SK-N-SH (cell line): ENCODE results near the gene CLPSL2. TPM values are rescaled to one million over a fixed set of nuclear protein-coding genes. Genes with fewer than 3 reads are reported as not detected.

Experiments used
- CTCF ChIA-PET: fragments of 300-600, 350-600 bp; formaldehyde crosslinking; extraction: SDS; loops from one replicate; lab custom pipeline; 2021; lab: Yijun Ruan, JAX
- POLR2A ChIA-PET: fragments of 350-600 bp; sonication (Branson Sonifier 250); formaldehyde crosslinking; extraction: SDS; loops from one replicate; lab custom pipeline; 2020; ENCODE audit warnings: antibody characterized with exemption, inconsistent platforms; lab: Yijun Ruan, JAX
- DNase-seq: peaks from one replicate; pipeline ENCODE4 v3.0.0; 2012
- H2AFZ ChIP-seq: fragments of 200-600 bp; sonication (generic); 2 replicates; pipeline ENCODE4 v1.8.1; 2016; ENCODE audit warnings: antibody characterized with exemption, mild to moderate bottlenecking, low read depth
- H3F3A ChIP-seq: fragments of 200-600 bp; sonication (generic); replicated peaks from 2 replicates; pipeline ENCODE3; 2016; ENCODE audit warnings: antibody characterized with exemption, mild to moderate bottlenecking; ENCODE audit not compliant: insufficient read depth
- H3K27ac ChIP-seq, 2 experiments: fragments of 200-500 bp in 1 of 2; fragments of 200-600 bp in 1 of 2; sonication (Bioruptor generic) in 1 of 2; sonication (generic), shearing (Covaris generic) in 1 of 2; 2 replicates each; pipeline versions ENCODE4 v1.5.1 to v1.6.1; 2014 to 2016; ENCODE audit warnings: low read depth in 2 of 2, inconsistent platforms in 1 of 2, low read length in 1 of 2, mild to moderate bottlenecking in 1 of 2, mixed read lengths in 1 of 2
- H3K27me3 ChIP-seq: fragments of 200-600 bp; sonication (generic), shearing (Covaris generic); 2 replicates; pipeline ENCODE4 v1.6.1; 2016; ENCODE audit warnings: mixed run types; ENCODE audit not compliant: insufficient read depth
- H3K36me3 ChIP-seq, 2 experiments: fragments of 200-500 bp in 1 of 2; fragments of 200-600 bp in 1 of 2; sonication (Bioruptor generic) in 1 of 2; sonication (generic) in 1 of 2; replicated peaks in 1 of 2; 2 replicates each; pipeline versions ENCODE3 to v1.5.1; 2014 to 2016; ENCODE audit warnings: low read length in 1 of 2, mild to moderate bottlenecking in 1 of 2; ENCODE audit not compliant: insufficient read depth in 2 of 2, control insufficient read depth in 1 of 2
- H3K4me1 ChIP-seq, 2 experiments: fragments of 200-500 bp in 1 of 2; fragments of 200-600 bp in 1 of 2; sonication (Bioruptor generic) in 1 of 2; sonication (generic), shearing (Covaris generic) in 1 of 2; 2 replicates each; pipeline versions ENCODE4 v1.5.1 to v1.6.1; 2014 to 2016; ENCODE audit warnings: low read depth in 1 of 2, low read length in 1 of 2, mixed run types in 1 of 2; ENCODE audit not compliant: insufficient read depth in 2 of 2, control insufficient read depth in 1 of 2
- H3K4me2 ChIP-seq: fragments of 200-600 bp; sonication (generic), shearing (Covaris generic); 2 replicates; pipeline ENCODE4 v1.6.1; 2017; ENCODE audit warnings: mixed run types
- H3K4me3 ChIP-seq, 2 experiments: fragments of 200-500 bp in 1 of 2; fragments of 200-600 bp in 1 of 2; sonication (Bioruptor generic) in 1 of 2; sonication (generic), shearing (Covaris generic) in 1 of 2; 2 replicates each; pipeline versions ENCODE4 v1.5.1 to v1.8.1; 2014 to 2016; ENCODE audit warnings: low read depth in 2 of 2, inconsistent platforms in 1 of 2, low read length in 1 of 2, mild to moderate bottlenecking in 1 of 2, mixed read lengths in 1 of 2, moderate library complexity in 1 of 2
- H3K79me2 ChIP-seq: fragments of 200-600 bp; sonication (generic); 2 replicates; pipeline ENCODE4 v1.8.1; 2017; ENCODE audit warnings: mild to moderate bottlenecking; ENCODE audit not compliant: insufficient read depth
- H3K9ac ChIP-seq: fragments of 200-600 bp; sonication (generic); 2 replicates; pipeline ENCODE4 v1.6.1; 2017; ENCODE audit warnings: mixed run types
- H3K9me2 ChIP-seq: fragments of 200-600 bp; sonication (generic); 2 replicates; pipeline ENCODE4 v1.6.1; 2017; ENCODE audit warnings: mixed run types
- H3K9me3 ChIP-seq: fragments of 200-600 bp; sonication (generic); 2 replicates; pipeline ENCODE4 v1.6.1; 2017; ENCODE audit warnings: mixed run types, mild to moderate bottlenecking, moderate library complexity
- H4K20me1 ChIP-seq: fragments of 200-600 bp; sonication (generic); 2 replicates; pipeline ENCODE4 v1.6.1; 2017; ENCODE audit warnings: mild to moderate bottlenecking, mixed run types; ENCODE audit not compliant: insufficient read depth
- CHD2 ChIP-seq: fragments of 150-350 bp; IDR thresholded peaks from 2 replicates; pipeline ENCODE4 v1.6.1; 2018; ENCODE audit warnings: low read length; ENCODE audit not compliant: partially characterized antibody
- CTCF ChIP-seq: fragments of 200-600 bp; sonication (generic); IDR thresholded peaks from 2 replicates; pipeline ENCODE4 v1.6.1; 2017; ENCODE audit warnings: antibody characterized with exemption, mild to moderate bottlenecking, moderate library complexity
- EP300 ChIP-seq, 2 experiments: IDR thresholded peaks; 2 replicates each; pipeline versions ENCODE4 v1.4.0 to v1.6.1; 2012; ENCODE audit warnings: borderline replicate concordance in 1 of 2, low read depth in 1 of 2, low read length in 1 of 2
- FOXM1 ChIP-seq: IDR thresholded peaks from 2 replicates; pipeline ENCODE4 v1.4.0; 2012; ENCODE audit warnings: low read depth, mild to moderate bottlenecking
- IRF3 ChIP-seq: fragments of 150-350 bp; IDR thresholded peaks from 2 replicates; pipeline ENCODE4 v1.6.1; 2016; ENCODE audit warnings: mild to moderate bottlenecking, low read depth, low read length
- JUND ChIP-seq: IDR thresholded peaks from 2 replicates; pipeline ENCODE4 v1.4.0; 2012
- NFIC ChIP-seq: IDR thresholded peaks from 2 replicates; pipeline ENCODE4 v1.4.0; 2012; ENCODE audit warnings: borderline replicate concordance
- RFX5 ChIP-seq: IDR thresholded peaks from 2 replicates; pipeline ENCODE4 v1.6.1; 2012; ENCODE audit warnings: mild to moderate bottlenecking, improper control_type of control experiment, low read length
- SIN3A ChIP-seq: IDR thresholded peaks from 2 replicates; pipeline ENCODE4 v1.6.1; 2012; ENCODE audit warnings: low read depth, mild to moderate bottlenecking, low read length, moderate library complexity, borderline replicate concordance
- TAF1 ChIP-seq: IDR thresholded peaks from 2 replicates; pipeline ENCODE4 v1.6.1; 2012; ENCODE audit warnings: low read depth, mild to moderate bottlenecking, low read length, moderate library complexity, borderline replicate concordance
- TCF12 ChIP-seq: IDR thresholded peaks from 2 replicates; pipeline ENCODE4 v1.4.0; 2012
- YY1 ChIP-seq: IDR thresholded peaks from 2 replicates; pipeline ENCODE4 v1.4.0; 2012; ENCODE audit warnings: low read depth, mild to moderate bottlenecking
- ZBTB33 ChIP-seq: IDR thresholded peaks from 2 replicates; pipeline ENCODE4 v1.4.0; 2012; ENCODE audit warnings: low read depth, borderline replicate concordance
- WGBS: methylation state at CpG from one replicate; pipeline ENCODE4 v1.1.6; 2017; ENCODE audit warnings: low lambda C conversion rate; 5-methylcytosine and 5-hydroxymethylcytosine counted together
- polyA plus RNA-seq, 3 experiments: library from polyadenylated mRNA; depleted of rRNA; stranded (reverse); fragments of >200 nt; gene quantifications; 2 replicates each; pipeline ENCODE4 v1.2.3, GENCODE V29; 2012

The CLPSL2 gene
- polyA plus RNA-seq, 1 of the 3 experiments (the other 2 are of a cell fraction), result not detected

DNA sequence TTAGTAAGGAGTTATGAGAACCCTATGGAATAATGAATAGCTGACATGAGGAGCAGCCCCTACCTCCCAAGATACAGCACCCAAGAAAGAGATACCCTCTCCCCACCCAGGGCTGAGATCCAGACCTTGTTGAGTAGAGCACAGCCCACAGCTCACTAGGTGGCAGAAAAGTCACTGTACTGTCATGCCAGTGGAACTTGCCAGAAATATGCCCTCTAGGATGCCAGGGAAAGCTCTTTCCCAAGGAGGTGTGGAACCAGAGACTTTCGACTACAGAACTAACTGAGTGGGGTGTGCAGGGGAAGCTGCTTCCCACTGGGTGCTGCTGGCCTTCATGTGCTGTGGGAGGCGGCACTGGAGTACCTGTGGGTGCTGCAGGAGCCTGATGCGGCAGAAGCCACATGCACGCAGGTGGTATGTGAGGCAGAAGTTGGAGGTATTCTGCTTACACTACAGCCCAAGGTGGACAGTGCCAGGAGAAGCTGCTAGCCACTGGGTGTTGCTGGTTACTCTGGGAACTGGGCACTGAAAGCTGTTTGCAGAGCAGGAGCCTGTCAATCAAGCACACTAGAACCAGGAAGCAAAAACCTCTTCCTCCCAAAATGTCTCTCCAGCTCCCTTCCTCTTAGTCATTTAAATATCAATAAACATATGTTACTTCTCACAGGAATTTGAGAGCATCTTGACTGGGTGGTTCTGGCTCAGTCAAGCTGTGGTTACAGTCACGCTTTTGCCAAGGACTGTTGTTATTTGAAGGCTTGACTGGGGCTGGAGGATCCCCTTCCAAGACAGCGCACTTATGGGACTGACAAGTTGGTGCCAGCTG, 21.7 kb upstream of the CLPSL2 start:
- no peaks in the 10 kb centered on the region for H3K4me1 ChIP-seq
- H3K27me3 ChIP-seq, result no peaks in the 10 kb centered on the region; the same call in 1 of the 2 replicates
- POLR2A ChIA-PET, result no interaction called here
- no peak overlapping the region for H3K27ac ChIP-seq
- H3F3A ChIP-seq, result no peaks in the 10 kb centered on the region
- H3K9me2 ChIP-seq, result no peaks in the 10 kb centered on the region
- no peak overlapping the region for H3K9ac ChIP-seq
- TF ChIP-seq EP300 (IDR thresholded peaks at IDR 0.05; ENCODE audit: borderline replicate concordance in 1 of 2, low read depth in 1 of 2, low read length in 1 of 2), result no peak
- TF ChIP-seq YY1, result no peak
- no peak for TF ChIP-seq RFX5
- TF ChIP-seq SIN3A, result no peak
- TF ChIP-seq, all 33 proteins: peak for 0
- H3K4me2 ChIP-seq, result no peak overlapping the region
- CTCF ChIA-PET, result interaction anchor here (0.8 to 3.3 kb wide), 8 partner anchors 16 to 340 kb away, joined by 3 to 13 read pairs (median 4); partner anchors contain the start of gene ARMC12
- no peaks in the 10 kb centered on the region for H4K20me1 ChIP-seq
- H3K9me3 ChIP-seq, result no peaks in the 10 kb centered on the region
- H2AFZ ChIP-seq, result no peak overlapping the region
- H3K36me3 ChIP-seq, result no peaks in the 10 kb centered on the region
- DNase-seq, result no peak
- no peak overlapping the region for H3K4me3 ChIP-seq
- H3K79me2 ChIP-seq, result no peaks in the 10 kb centered on the region
- 83% methylated on average over 6 of the region's 6 CpGs for WGBS

- no peaks in the 10 kb centered on the region for H3K36me3 ChIP-seq
- H3F3A ChIP-seq, result no peaks in the 10 kb centered on the region
- TF ChIP-seq TCF12 (no peak), ZBTB33 (no peak), NFIC (no peak), CTCF (no peak), TAF1 (no peak), FOXM1 (no peak), IRF3 (no peak), JUND (no peak), CHD2 (no peak)
- no peak overlapping the region for H3K27ac ChIP-seq
- no peaks in the 10 kb centered on the region for H3K9me2 ChIP-seq
- no peaks in the 10 kb centered on the region for H3K9me3 ChIP-seq
- no peak for DNase-seq
- H3K79me2 ChIP-seq, result no peaks in the 10 kb centered on the region
- no peak overlapping the region for H2AFZ ChIP-seq
- no peak overlapping the region for H3K4me3 ChIP-seq
- no peaks in the 10 kb centered on the region for H3K4me1 ChIP-seq
- 36% methylated on average over 3 of the region's 3 CpGs for WGBS
- H4K20me1 ChIP-seq, result no peaks in the 10 kb centered on the region
- CTCF ChIA-PET, result interaction anchor here (1.1 to 3.3 kb wide), 4 partner anchors 16 to 233 kb away, joined by 3 to 13 read pairs (median 6); partner anchors contain the start of gene ARMC12
- POLR2A ChIA-PET, result no interaction called here
- no peak overlapping the region for H3K4me2 ChIP-seq
- H3K27me3 ChIP-seq, result no peaks in the 10 kb centered on the region; the same call in 1 of the 2 replicates
- no peak overlapping the region for H3K9ac ChIP-seq
Observed at GRCh38 chr6:35755278-35755924, 21.0 kb upstream of the CLPSL2 start.
